Stimulated activated CD8-positive, alpha-beta memory T cell treated with anti-CD3 and anti-CD28 coated beads, Interleukin-4, amount 100 ng/mL, for 48 hours (primary cell): ENCODE results near the gene ZNF248.
A peak's percentile ranks its signal among the peaks of the same experiment; 100 is the strongest.
"Not testable (repeated sequence)": the region's sequence is repeated elsewhere in the genome, so short reads cannot be mapped to it uniquely, and the experiment has no call there.

ENCODE experiments used
- DNase-seq: peaks from one replicate; pipeline ENCODE4 v3.0.0-alpha.2; 2020

ZNF248 gene

GRCh38 chr10:37857287-37858211, at the start of gene ZNF248:
TSS of gene ZNF248 (minus strand) at chr10:37857610. CDS start at chr10:37856310, 1,300 bp downstream.
- peak; percentile 95 for DNase-seq

GRCh38 chr10:37906382-37906781, 49.0 kb upstream of the ZNF248 start:
- DNase-seq = no peak

DNA sequence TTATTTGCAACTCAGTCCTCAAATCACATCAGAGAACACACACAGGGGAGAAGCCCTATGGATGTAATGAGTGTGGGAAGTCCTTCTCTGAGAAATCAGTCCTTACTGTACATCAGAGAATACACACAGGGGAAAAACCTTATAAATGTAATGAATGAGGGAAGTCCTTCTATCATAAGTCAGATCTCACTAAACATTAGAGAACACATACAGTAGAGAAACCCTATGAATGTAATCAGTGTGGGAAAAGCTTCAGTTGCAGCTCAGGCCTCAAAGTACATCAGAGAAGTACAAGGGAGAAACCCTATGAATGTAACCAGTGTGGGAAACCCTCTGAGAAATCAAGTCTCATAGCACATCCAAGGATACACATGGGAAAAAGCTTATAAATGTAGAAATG, 39.0 kb upstream of the ZNF248 start:
- no peak for DNase-seq

GRCh38 chr10:37895674-37896073, 38.3 kb upstream of the ZNF248 start:
- no peak for DNase-seq

DNA sequence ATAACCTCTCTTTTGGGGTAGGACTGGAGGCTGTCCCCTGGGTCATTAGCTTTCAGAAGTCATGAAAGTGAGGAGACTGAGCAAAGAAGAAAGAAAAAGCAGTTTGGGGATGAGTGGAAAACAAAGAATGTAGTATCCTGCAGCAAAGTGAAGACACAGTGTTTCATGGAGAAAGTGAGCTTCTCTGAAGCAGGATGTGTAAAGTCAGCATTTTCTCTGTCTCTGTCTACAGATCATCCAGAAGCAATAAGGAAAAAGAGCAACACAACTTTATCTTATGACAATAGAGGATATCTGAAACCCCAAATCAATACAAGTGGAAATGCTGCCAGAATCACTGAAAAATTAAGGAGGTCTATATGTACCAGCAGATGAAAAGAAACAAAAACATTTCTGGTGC, 28.4 kb upstream of the ZNF248 start:
- no peak for DNase-seq

DNA sequence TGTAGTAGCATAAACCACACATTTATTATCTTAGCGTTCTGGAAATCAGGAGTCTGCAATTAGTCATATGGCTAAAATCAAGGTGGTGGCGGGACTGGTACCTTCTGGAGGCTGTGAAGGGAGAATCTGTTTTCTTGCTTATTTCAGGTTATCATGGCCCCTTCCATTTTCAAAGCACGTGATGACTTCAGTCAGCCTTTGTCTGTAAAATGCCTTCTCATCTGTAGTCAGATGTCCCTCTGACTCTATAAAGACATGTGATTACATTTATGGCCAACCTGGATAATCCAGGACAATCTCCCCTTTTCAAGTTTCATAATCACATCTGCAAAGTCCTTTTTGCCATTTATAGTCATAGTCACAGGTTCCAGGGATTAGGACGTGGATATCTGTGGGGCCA, 15.5 kb upstream of the ZNF248 start:
- no peak for DNase-seq

DNA sequence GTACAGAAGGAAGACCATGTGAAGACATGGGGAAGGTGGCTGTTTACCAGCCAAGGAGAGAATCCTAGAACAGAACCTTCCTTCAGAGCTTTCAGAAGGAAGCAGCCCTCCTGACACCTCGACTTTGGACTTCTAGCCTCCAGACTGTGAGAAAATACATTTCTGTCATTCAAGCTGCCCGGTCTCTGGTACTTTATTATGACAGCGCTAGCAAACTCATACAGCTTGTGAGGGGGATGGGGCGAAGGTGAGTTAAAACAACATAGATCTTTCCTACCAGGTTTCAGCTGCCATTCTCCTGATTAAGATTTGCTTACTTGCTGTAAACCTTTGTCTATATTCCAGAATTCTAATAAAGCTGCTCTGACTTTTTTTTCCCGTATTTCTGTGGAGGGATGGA, 14.9 kb upstream of the ZNF248 start:
- DNase-seq = no peak

DNA sequence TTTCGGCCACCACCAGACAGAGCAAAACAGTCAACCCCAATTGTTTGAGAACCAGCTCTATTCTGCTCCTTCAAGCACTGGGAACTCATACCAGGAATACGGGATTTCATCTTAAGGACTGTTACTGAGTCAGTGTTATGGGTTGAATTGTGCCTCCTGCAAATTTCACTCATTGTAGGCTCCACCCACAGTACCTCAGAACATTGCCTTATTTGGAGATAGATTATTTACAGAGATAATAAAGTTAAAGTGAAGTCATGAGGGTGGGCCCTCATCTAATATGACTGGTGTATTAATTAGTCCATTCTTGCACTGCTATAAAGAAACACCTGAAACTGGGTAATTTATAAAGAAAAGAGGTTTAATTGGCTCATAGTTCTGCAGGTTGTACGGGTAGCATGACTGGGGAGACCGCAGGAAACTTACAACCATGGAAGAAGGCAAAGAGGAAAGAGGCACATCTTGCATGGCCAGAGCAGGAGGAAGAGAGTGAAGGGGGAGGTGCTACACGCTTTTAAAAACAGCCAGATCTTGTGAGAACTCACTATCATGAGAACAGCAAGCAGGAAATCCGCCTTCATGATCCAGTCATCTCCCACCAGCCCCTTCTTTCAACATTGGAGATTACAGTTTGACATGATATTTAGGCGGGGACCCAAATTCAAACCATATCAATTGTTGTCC, 14.3 kb upstream of the ZNF248 start:
- DNase-seq = no peak

DNA sequence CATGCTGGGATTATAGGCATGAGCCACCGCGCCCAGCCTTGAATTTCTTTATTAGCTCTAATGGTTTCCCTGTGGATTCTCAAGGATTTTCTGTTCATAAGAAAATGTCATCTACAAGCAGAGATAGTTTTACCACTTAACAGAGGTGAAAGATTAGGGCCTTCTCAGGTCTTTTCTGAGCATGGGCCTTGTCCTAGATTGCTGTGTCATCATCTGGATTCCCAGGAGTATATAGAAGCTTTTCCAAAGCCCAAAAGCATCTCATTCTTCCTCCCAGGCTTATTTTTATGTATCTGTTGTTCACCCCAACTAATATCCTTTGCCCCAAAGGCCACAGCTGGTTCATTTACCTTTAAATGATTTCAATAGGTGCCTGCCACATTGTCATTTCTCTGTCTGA, 13.7 kb upstream of the ZNF248 start:
- no peak for DNase-seq

GRCh38 chr10:37868796-37869195, 11.4 kb upstream of the ZNF248 start:
- DNase-seq = no peak

DNA sequence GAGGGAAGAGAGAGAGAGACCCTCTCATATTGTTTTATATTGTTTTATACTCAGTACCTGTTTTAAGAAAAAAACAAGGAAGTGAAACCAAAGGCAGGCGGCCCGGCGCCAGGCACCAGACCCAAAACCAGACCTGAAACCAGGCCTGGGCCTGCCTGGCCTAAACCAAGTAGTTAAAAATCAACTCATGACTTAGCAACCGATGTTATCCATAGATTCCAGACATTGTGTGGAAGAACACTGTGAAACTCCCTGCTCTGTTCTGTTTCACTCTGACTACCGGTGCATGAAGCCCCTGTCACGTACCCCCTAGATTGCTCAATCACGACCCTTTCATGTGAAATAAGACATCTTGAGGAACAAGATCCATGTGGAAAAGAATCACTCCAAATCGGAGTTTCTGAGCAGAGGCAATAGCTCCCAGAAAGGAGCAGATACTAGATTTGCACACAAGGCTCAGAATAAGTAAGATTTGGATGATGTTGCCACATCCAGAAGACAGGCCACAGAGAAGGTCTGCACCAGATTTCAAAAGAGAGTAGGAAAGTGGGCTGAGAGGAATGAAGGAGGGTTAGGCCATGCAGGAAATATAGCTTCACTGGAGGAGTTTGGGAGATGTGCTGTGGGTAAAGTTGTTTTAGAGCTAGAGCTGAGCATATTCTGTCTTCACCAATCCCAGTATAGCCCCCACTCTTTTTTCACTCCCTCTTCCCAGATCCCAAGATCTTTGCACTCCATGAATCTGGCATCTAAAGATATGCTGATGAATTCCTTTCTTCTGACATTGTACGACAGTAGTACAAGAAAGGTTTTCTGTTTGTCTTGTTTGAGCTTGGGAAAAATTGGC, 8.8 kb upstream of the ZNF248 start:
- no peak for DNase-seq

DNA sequence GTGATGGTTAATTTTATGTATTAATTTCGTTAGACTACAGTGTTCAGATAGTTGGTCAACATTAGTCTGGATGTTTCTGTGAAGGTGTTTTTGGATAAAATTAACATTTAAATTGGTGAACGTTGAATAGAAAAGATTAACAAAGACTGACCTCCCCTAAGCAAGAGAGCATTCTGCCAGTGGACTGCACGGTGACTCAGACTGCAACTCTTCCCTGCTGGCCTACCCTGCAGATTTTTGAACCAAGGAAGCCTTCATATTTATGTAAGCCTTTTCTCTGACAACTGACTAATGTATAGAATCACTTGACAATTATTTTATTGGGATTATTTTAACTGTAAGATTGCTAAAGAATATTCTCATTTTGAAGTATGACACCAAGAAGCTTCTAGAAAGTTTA, 7.9 kb upstream of the ZNF248 start:
- DNase-seq = no peak

- no peak for DNase-seq
Measured at GRCh38 chr10:37860494-37861190, 3.2 kb upstream of the ZNF248 start.

GRCh38 chr10:37859270-37859669, 1.9 kb upstream of the ZNF248 start:
- DNase-seq = not testable (repeated sequence)

DNA sequence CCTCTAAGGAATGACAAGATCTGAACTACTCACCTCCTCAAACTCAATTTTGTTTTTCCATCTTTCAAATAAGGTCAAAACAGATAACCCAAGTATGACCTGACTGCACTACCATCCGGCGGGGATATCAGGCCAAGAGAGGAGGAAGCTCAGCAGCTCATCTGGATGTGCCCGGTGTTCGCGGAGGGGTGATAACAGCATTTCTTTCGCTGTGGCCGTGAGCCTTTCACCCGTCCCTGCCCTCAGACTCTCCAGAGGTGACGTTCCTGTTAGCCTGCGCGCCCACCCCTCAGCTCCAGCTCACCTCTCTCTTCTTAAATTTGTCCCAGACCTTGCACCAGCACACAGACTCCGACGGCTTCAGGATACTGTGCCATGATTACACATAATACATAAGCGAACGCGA, 526 bp downstream of the ZNF248 start:
- peak; percentile 48 for DNase-seq

DNA sequence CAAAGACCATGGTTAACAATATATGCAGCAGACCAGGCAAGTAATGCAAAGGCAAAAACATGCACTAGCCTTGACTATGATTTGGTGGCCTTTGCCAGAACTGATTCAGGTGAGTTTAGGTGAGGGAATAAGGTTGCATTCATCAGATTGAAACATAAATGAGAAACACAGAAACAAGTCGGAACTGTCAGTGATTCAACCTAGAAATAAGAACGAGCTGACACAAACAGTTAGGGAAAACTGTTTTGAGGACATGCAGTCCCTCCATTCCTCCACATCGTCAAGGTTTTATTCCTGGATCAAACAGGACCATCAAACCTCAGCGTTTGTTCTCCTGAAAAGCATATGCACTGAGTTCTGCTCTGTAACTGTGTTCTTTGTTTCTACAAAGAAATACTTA, 1.8 kb downstream of the ZNF248 start:
- DNase-seq = no peak

- no peak for DNase-seq
Measured at GRCh38 chr10:37854626-37855025, 2.8 kb downstream of the ZNF248 start.

DNA sequence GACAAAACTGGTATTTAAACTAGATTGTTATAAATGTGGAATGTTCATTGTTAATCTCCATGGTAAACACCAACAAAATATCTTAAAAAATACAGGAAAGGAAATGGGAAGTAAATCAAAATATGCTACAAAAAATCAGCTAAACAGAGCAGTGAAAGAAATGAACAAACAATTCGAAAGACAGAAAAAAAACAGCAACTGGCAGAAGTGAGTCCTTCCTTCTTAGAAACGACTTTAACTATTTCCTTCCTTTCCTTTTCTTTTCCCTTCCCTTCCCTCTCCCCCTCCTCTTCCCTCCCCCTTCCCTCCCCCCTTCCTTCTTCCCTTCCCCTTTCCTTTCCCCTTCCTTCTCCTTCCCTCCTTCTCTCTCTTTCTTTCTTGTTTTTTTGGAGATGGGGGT, 12.8 kb downstream of the ZNF248 start:
- no peak for DNase-seq

GRCh38 chr10:37839243-37839642, 18.2 kb downstream of the ZNF248 start:
- no peak for DNase-seq

GRCh38 chr10:37831495-37832333, 25.7 kb downstream of the ZNF248 start:
- no peak for DNase-seq

- no peak for DNase-seq
Measured at GRCh38 chr10:37826806-37827205, 30.6 kb downstream of the ZNF248 start.

DNA sequence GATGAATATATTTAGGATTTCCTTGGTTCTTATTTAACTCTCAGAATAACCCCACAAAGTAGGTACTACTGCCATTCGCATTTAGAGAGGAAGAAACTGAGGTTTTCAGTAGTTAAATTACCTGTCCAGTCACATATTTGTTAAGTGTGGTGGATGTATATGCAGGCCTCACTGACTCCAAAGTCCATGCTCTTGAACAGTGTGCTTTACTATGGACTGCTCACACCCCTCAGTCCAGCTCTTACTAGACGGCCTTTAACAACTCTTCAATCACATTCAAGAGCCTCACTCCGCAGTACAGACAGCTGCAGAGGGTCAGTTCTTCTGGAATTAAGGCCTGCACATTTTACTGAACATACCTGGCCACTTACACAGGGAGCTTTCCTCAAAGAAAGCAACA, 36.2 kb downstream of the ZNF248 start:
- no peak for DNase-seq
